GM21526 (cell line): ENCODE results near the gene DLGAP1.

Source experiments
- ATAC-seq: cut with Tn5 transposase; IDR thresholded peaks from one replicate; pipeline ENCODE4 v1.9.1; 2021; ENCODE audit warnings: moderate library complexity; ENCODE audit not compliant: unreplicated experiment, low FRiP score

Gene DLGAP1

DNA sequence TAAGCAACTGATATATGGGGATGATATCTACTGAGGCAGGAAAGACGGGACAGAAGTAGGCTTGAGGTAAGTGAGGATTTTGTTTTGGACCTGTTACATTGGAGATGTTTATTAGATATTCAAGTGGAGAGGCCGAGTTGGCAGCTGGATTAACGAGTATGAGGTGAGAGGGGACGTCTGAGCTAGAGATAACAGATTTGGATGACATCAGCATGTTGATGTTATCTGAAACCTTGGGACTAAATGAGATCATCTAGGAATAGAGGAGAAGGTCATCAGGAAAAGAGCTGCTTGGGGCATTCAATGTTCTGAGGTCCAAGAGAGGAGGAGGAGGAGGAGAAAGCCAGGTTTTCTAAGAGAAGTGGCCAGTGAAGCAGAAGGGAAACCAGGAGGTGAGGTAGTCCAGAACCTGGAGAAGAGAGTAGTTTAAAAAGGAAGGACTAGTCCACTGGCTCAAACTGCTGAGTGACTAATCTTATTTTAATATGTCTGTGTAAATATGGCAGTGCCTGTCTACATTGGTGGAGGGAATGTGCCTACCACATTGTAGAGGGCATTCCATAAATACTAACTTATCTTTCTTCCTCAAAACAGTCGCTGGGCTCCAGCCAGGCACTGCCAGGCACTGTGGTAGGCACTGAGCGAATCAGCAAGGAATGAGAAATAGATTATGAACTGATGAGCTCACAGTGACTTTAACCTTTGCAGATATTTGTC lies 488.3 kb downstream of the DLGAP1 start:
- ATAC-seq: no peak

DNA sequence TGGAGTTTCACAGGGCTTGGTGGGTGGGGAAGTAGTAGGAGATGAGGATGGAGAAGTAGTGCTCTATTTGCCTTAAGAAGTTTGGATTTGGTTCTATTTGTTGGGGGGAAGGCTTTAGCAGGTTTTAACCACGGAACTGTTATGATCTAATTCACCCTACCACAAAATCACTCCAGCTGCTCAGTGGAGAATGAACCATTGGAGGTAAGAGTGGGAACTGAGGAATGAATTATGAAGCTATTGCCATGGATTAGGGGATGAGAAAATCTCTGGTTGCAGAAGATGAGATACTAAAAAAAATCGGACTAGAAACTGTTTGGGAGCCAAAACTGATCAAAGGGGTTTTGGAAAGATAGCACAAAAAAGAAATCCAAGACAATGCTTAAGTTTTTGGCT lies 488.9 kb downstream of the DLGAP1 start:
- ATAC-seq: no peak

DNA sequence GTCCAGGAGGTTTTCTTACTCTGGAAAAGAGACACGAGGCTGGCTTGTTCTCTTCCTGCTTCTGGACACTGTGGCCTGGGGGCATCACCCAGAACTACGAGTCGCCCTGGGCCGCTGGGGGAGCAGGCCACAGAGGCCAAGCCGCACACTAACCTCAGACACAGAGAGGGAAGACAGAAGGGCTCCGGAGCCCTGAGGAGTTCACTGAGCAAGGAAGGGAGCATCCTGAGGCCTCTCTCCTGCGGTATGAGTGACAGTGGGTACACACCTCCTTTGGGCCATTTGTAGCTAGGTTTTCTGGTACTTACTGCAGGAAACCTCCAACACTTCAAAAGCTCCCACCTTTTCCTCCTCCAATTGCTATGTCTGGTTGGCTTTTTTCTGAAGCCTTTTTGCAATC lies 494.1 kb downstream of the DLGAP1 start:
- ATAC-seq: no peak

DNA sequence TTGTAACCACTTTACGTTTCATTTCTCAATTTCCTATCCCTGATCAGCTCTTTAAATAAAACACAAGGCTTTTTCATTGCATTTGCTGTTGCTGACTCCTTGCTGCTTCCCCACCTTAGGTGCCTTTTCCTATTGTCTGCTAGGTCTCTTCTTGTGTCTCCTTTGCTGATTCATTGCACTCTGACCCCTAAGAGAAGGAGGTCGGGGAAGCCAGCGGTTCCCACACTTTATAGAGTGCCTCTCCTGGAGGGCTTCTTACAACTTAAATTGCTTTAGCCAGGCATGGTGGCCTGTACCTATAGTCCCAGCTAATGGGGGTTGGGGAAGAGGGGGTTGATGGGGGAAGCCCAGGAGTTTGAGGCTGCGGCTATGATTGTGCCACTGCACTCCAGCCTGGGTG lies 495.0 kb downstream of the DLGAP1 start:
- no peak for ATAC-seq

DNA sequence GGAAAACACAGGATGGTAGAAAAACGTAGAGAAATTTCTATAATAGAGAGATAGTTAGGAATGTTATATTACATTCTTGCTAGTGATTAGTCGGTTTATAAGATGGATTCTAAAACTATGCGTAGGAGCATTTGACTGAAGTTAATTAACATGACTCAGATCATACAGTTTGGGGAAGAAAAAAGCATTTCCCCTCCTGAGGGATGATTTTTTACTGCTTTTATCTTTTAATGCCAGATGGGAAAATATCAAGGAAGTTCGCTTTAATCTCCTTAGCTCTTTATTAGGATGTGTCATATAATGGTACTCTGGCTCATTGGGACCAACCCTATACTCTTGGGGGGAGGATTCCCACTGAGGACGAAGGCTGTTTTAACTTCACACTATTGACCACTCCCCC lies 503.1 kb downstream of the DLGAP1 start:
- ATAC-seq: no peak

DNA sequence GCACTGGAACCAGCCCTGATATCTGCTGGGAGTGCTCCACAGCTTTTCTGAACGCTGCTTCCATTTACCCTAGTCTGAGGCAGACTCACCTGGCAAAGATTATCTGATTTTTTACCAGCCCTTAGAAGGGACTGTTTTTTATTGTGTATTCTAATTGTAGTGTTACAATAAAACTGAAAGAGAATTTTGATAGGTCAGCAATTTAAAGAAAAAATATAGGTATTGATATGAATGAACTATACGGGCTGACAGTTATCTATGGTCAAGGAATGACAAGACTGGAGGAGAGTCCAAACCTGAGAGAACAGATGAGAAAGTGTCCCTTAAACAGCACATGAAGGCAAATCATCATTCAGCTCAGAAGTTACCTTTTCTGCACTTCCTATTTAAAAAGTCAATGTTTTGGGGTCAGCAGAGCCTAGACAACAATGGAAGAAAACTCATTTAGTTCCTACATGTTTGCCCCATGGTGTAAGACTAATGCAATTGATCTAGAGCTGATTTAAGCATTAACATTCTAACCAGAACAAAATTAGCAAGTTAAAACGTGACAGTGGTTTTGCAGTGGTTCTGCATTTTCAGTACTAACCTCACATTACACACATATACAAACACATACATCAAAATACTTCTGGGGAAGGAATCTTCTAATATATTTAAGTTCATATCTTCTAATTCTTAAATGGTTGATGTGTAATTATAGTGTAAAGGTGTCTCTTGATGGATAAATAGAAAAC lies 504.3 kb downstream of the DLGAP1 start:
- no peak for ATAC-seq

DNA sequence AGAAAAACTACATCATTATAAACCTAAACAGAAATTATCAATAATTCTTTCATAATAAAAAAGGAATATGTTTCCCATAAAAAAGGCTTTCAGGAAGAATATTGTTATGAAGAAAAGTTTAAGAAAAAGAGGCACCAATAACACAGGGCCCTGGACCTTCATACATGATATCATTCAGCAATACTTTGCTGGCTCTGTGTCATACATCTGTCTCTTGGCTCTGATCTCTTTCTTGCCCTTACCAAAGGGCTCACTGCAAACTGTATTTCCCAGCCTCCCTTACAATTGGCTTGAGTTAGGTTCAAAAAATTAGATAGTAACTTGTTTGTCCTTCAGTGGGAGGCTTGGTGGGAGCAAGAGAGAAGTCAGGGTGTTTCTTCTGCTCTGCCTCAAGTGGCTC lies 506.1 kb downstream of the DLGAP1 start:
- ATAC-seq: no peak

DNA sequence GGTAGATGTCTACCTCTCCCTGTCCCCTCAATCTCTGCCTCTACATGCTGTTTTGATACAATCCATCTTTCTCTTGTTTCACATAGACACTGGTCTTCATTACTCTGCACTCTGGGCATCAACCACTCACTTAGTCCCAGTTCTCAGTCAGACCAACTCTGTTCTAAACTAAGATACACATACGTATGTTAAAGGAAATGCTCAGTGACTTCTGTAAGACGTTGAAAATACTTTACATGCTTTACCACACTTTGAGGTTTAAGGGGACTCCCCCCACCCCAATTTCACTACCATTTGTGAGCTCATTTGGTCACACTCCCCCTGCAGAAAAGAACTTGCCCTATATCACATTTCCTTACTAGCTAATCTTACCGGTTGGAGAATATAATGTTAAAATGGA lies 507.7 kb downstream of the DLGAP1 start:
- no peak for ATAC-seq

DNA sequence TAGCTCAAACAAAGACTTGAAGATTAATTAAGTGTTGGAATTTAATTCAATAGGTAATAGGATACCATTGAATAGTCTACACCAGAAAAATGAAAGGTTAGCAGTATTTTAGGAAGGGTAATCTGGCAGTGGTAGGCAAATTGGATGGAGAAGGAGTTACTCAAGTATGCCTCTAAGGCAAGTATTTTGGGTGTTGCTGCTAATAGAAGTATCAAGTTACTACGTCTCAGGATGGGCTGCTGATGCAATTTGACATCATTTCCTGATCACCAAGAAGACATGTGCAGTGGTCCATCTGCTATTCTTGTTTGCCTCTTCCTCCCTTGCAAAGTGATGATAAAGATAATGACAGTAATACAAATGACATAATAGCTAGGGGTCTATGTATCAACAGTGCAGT lies 519.8 kb downstream of the DLGAP1 start:
- no peak for ATAC-seq

DNA sequence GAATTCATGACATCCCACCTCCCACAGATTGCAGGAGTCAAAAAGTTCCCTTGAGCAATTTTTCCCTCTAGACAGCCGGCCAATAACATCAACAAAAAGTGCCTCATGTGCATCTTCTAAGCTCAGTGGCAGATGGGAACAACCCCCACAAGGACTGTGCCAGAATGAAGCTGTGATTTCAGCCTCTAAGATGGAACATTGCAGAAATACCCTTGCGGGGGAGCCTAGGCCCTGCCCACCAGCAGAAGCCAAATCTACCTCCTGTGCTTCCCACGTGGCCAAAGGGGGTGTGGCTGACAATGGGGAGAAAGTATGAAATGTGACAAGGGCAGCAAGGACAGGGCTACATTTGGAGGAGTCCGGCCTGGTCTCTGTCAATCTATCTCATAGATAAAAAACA lies 522.8 kb downstream of the DLGAP1 start:
- ATAC-seq: no peak

DNA sequence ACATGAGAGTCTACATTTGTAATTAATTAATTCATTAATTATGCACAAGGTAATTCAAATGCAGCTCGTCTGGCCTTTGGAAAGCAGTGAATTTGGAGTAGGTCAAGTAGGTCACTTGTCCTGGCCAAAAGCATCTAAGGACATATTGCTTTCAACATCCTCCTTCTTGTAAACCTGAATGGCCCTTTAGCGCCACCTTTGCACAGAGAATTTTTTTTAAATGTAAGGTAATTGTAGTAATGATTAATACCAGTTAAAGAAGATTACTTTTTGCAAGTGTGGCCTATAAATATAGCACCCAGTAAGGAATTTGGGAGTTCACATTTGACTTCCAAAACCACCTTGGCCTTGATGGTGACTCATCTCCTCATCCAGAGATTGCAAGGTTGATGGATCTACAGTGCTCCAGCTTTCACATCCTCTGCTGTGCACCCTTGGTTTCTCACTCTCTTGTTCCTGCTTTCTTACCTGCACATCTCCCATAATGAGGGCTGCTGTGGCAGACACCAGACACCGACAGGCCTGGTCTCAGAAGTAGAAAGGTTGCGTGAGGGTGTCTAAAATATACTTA lies 523.5 kb downstream of the DLGAP1 start:
- no peak for ATAC-seq

DNA sequence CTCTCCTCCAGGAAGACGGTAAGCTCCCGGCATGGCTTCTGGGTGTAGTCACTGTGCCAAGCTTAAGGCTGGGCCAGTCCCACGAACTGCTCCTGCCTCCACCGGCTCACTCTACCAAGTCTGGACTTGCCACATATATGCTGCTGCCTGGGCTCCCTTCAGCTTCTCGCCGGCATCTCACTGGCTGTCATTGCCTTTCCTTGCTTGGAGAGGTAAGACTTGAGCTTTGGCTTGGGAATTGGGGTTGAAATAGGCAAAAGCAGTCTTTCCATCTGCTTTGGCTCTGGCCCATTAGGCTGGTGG lies 524.1 kb downstream of the DLGAP1 start:
- ATAC-seq: no peak

DNA sequence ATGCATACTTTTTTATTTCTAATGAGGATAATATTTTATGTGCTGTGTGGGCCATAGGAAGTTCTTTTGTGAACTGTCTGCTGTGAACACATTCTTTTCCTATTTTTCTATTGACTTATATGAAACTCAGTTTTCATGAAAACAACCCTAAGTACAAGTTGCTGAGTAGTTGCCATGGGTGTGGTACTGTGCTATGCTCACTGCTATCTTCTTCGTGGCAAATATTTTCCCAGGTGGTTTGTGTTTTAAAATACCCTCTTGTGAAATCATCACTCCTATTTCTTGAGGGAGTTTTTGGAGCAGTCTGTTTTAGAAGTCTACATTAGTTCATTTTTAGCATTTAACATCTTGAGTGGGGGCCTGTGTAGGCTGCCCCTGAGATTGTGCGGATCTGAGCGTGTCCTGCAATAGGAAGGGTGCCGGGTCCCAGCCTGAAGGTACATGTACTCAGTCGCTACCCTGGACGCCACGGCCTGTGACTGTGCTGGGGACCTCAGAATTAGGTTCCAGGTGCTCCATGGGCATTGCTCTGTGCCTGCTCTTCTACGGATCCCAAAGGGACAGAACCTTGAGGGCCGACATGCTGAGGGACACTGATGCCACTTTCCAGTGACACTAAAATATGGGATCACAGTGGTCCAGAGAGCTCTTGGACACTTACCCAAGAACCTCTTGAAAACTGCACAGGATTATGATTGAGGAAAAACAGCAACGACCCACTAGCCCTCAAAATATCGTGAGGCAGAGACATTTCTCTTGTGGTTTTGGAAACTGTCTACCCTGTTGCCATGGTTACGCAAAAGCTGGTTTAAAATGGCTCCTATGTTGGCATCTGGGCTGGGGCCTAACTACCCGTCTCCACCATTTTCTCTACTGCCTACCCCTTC lies 524.7 kb downstream of the DLGAP1 start:
- ATAC-seq: no peak

DNA sequence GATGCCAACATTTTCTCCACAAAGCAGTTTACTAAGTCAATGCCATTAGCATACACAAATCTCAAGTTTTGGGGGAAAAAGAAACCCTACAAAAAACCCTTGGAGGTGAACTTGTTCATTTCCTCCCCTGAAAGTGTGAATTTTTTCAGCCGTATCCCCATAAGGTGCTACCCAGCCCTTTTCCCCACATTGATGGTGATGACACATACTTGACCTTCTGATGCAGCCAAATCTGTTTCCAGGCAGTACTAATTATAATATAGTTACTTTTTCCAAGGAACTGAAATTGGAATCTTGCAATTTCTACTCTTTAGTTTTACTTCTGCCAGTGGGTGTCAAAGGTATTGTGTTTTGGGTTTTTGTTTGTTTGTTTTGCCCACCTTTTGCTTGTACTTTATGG lies 530.7 kb downstream of the DLGAP1 start:
- ATAC-seq: no peak

DNA sequence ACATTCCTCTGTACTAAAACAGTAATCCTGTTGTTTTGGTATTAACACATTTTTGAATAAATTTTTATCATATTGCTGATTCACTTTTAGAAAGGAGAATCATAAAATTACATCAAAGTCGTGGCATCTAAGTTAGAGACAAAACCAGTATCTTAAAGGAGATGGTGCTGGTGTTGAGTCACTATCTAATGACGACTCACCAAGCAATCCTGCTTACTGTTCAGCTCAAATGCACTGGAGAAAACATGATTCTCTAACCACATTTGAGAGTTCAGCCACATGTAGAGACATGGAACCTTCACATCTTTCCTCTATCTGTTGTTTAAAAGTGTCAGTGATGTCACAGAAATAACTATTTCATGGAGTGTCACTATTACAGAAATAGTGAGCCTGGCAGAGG lies 531.4 kb downstream of the DLGAP1 start:
- ATAC-seq: no peak

DNA sequence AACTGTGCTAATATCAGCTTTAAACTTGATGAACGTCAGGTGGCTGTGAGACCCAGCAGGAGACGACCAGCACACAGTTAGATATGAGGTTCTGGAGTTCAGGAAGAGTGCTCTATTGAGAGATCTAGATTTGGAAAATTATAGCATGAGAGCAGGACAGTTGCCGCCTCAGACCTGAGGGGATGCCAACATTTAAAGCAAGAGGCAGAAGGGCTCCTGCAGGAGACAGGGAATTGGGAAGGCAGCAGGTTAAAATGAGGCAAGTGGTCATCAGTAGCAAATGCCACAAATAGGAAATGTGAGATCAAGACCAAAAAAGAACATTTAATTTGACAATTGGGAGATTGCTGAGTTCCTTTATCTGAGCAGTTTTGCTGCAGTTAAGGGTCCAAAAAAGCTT lies 533.3 kb downstream of the DLGAP1 start:
- ATAC-seq: no peak

DNA sequence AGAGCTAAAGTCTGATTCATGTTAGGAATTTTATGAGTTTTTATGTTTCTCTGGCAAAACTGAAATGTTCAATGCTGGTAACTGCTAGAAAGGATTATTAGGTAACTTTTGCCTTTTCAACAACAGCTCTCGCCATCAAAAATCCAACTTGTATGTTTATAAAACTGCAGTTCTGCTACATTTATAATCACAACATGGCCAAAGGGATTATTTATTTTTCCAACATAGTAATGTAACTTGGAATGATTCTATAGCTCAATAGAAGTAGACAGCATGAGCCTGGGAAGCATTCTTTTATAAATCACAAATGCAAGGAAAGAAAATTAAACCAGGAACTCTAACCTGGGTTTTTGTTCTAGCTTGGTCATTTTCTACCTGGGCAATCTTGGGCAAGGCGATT lies 534.3 kb downstream of the DLGAP1 start:
- no peak for ATAC-seq

DNA sequence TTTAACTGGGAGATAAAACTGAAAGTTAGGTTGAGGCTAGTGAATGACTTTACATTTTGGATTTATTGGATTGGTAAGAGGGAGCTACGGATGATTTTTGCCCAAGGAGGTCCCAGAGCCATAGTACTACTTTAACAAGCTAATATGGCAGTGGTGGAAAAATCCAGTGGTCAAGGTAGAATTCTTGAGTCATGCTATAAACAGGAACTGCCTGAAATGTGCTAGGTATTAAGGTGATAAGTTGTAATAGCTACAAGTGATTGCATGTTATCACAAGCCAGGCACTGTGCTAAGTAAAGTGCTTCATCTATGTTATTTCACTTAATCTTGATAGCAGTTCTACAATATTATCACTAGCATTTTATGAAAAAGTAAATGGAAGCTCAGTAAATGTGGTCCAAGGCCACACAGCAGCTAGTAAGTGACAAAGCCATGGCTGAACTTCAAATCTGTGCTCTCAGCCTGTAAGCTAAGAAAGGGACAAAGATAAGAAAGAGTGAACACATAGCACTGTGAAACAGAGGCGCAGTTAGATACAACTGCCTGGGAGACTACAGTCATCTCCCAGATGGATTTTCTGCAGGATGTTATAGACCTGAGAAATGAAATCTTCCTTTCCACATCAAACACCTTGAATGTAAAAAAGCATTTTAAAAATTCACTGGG lies 535.6 kb downstream of the DLGAP1 start:
- ATAC-seq: no peak

DNA sequence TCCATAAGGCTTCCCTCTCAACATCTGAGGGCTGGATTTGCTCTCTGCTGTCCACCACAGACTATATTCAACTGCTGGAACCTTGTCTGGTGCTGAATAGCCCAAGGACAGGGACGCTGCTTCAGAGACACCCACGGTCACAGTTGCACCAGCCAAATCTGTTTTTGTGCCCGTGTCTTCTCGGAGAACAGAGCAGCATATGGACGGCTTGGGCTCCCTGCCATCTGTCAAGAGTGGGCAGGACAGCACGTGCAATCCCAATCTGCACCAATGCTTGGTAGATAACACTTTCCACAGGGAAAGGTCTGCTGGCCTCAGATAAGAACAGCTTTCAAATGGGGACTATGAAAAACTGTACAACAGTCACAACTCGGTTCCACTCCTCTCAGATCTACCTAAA lies 539.0 kb downstream of the DLGAP1 start:
- ATAC-seq: no peak

DNA sequence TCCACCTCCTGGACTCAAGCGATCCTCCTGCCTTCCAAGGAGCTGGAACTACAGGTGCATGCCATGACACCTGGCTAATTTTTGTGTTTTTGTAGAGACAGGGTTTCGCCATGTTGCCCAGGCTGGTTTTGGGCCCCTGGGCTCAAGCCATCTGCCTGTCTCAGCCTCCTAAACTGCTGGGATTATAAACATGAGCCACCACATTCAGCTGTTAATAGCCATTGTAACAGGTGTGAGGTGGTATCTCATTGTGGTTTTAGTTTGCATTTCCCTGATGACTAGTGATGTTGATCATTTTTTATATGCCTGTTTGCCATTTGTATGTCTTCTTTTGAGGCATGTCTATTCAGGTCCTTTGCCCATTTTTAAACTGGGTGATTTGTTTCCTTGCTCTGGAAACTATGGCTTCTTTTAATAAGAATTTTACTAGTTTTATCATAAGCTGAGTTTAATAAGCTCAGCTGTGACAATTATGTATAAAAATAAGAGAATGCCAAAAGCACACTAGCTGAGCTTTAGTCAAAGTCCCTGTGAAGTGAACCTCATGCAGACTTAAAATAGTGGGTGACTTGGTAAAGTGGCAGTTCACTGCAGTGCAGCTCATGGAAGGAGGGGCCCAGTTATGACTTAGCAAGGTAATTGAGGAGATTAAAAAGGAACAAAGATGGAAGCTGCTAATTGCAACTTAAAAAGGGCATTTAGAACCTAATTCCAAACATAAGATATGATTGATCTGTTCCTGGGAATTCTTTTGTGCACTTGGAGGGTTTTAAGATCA lies 540.1 kb downstream of the DLGAP1 start:
- ATAC-seq: no peak
